K562 (cell line): ENCODE data around the gene PLEKHS1. TPM values are rescaled to one million over a fixed set of nuclear protein-coding genes. Genes with fewer than 3 reads are reported as not detected.

Experiments
- ATAC-seq: fragments of 200-7000 bp; cut with Tn5 transposase; 3 replicates; pipeline ENCODE4 v1.9.1; 2020; ENCODE audit warnings: moderate library complexity
- BruUV-seq: library from RNA; stranded (reverse); fragments of 400-500 nt; replicated peaks from 2 replicates; lab custom pipeline; 2021; lab: Mats Ljungman, UMichigan
- CTCF ChIA-PET: fragments of 300-600 bp; formaldehyde crosslinking; extraction: SDS; loops from one replicate; lab custom pipeline; 2021; ENCODE audit warnings: low intra/inter-chr PET ratio; lab: Yijun Ruan, JAX
- POLR2A ChIA-PET: fragments of 300-600, 350-650 bp; sonication (Branson Sonifier 250); formaldehyde crosslinking; extraction: SDS; loops from one replicate; lab custom pipeline; 2021; ENCODE audit warnings: antibody characterized with exemption, inconsistent platforms; lab: Yijun Ruan, JAX
- DNase-seq, 4 experiments: peaks; one replicate each; pipeline versions ENCODE4 v3.0.0 to v3.0.0-alpha.2; 2011 to 2018; ENCODE audit warnings: low spot score in 3 of 4, mixed read lengths in 3 of 4; ENCODE audit errors: extremely low read depth in 1 of 4
- FAIRE-seq: peaks from 2 replicates; lab custom pipeline; 2011; peaks lifted over from hg19 to GRCh38; lab: Jason Lieb, UNC
- H2AFZ ChIP-seq: 2 replicates; pipeline ENCODE4 v1.6.0; 2011; ENCODE audit warnings: low read depth, low read length, control low read depth, inconsistent platforms
- H3K27ac ChIP-seq: fragments of 200-600 bp; 3 replicates; pipeline ENCODE4 v1.8.0; 2011; ENCODE audit warnings: low read depth, mild to moderate bottlenecking, control low read depth, inconsistent platforms, low read length, moderate library complexity, mixed read lengths; ENCODE audit errors: extremely low read depth
- H3K27me3 ChIP-seq, 2 experiments: fragments of 300-600 bp in 1 of 2; 2 replicates in 1 of 2; 3 replicates in 1 of 2; pipeline versions ENCODE4 v1.6.0 to v1.8.0; 2011; ENCODE audit warnings: inconsistent platforms in 2 of 2, low read length in 2 of 2, mild to moderate bottlenecking in 1 of 2, mixed read lengths in 1 of 2, moderate library complexity in 1 of 2; ENCODE audit not compliant: control insufficient read depth in 2 of 2, insufficient read depth in 2 of 2
- H3K36me3 ChIP-seq: fragments of 300-600 bp; 3 replicates; pipeline ENCODE4 v1.8.0; 2011; ENCODE audit warnings: mild to moderate bottlenecking, low read length, inconsistent platforms; ENCODE audit not compliant: control insufficient read depth, insufficient read depth
- H3K4me1 ChIP-seq, 2 experiments: fragments of 200-600 bp in 1 of 2; replicated peaks in 1 of 2; 2 replicates in 1 of 2; 3 replicates in 1 of 2; pipeline versions ENCODE4 v1.5.1 to v1.8.0; 2011; ENCODE audit warnings: inconsistent platforms in 2 of 2, low read length in 2 of 2, mild to moderate bottlenecking in 1 of 2, mixed read lengths in 1 of 2, moderate library complexity in 1 of 2; ENCODE audit not compliant: control insufficient read depth in 2 of 2, insufficient read depth in 2 of 2
- H3K4me2 ChIP-seq: 2 replicates; pipeline ENCODE4 v1.6.1; 2011; ENCODE audit warnings: low read length, control low read depth, inconsistent platforms, mixed read lengths; ENCODE audit not compliant: insufficient read depth
- H3K4me3 ChIP-seq: fragments of 200-600 bp; sonication (generic), shearing (Covaris generic); 2 replicates; pipeline ENCODE4 v1.5.1; 2016; ENCODE audit warnings: control low read depth, inconsistent platforms
- H3K79me2 ChIP-seq: fragments of 200-600 bp; 3 replicates; pipeline ENCODE4 v1.8.0; 2011; ENCODE audit warnings: low read length, inconsistent platforms; ENCODE audit not compliant: control insufficient read depth, insufficient read depth
- H3K9ac ChIP-seq, 2 experiments: 2 replicates each; pipeline versions ENCODE4 v1.6.0 to v1.6.1; 2011; ENCODE audit warnings: low read depth in 2 of 2, low read length in 2 of 2, control low read depth in 1 of 2, inconsistent platforms in 1 of 2, mild to moderate bottlenecking in 1 of 2, mixed read lengths in 1 of 2; ENCODE audit not compliant: insufficient read depth in 1 of 2
- H3K9me1 ChIP-seq: one replicate; pipeline ENCODE4 v1.6.0; 2011; ENCODE audit warnings: inconsistent platforms, mild to moderate bottlenecking, low read length, moderate library complexity; ENCODE audit not compliant: control insufficient read depth, insufficient read depth
- H3K9me3 ChIP-seq: replicated peaks from 2 replicates; pipeline ENCODE4 v1.5.1; 2011; ENCODE audit warnings: low read depth, low read length, inconsistent platforms; ENCODE audit not compliant: control insufficient read depth, insufficient read depth
- H4K20me1 ChIP-seq: replicated peaks from 2 replicates; pipeline ENCODE4 v1.6.1; 2011; ENCODE audit warnings: low read length, inconsistent platforms, mixed read lengths; ENCODE audit not compliant: control insufficient read depth, insufficient read depth
- ATF1 ChIP-seq, 2 experiments: fragments of 450-650 bp in 1 of 2; IDR thresholded peaks; 2 replicates each; pipeline ENCODE4 v1.6.1; 2016; ENCODE audit warnings: missing compliant biosample characterization in 1 of 2, missing genetic modification characterization in 1 of 2
- BRF1 ChIP-seq: IDR thresholded peaks from 3 replicates; pipeline ENCODE4 v1.6.1; 2011; ENCODE audit warnings: borderline replicate concordance, mild to moderate bottlenecking; ENCODE audit not compliant: insufficient read length; ENCODE audit errors: extremely low read depth
- ELF4 ChIP-seq: fragments of 450-650 bp; formaldehyde crosslinking; IDR thresholded peaks from 2 replicates; pipeline ENCODE4 v1.4.0; 2022; ENCODE audit warnings: missing genetic modification characterization
- ETV1 ChIP-seq: fragments of 450-650 bp; conservative IDR thresholded peaks from 2 replicates; pipeline ENCODE4 v1.6.1; 2016; ENCODE audit warnings: missing genetic modification characterization, control low read depth, low read depth, missing compliant biosample characterization
- GTF2F1 ChIP-seq: IDR thresholded peaks from 2 replicates; pipeline ENCODE4 v1.6.1; 2011; ENCODE audit warnings: low read depth, low read length, improper control_type of control experiment
- HNRNPUL1 ChIP-seq: fragments of 200-400 bp; formaldehyde crosslinking; IDR thresholded peaks from 2 replicates; pipeline ENCODE4 v1.6.1; 2017; ENCODE audit warnings: low read length
- PRMT5 ChIP-seq: sonication (generic); formaldehyde crosslinking; IDR thresholded peaks from 2 replicates; pipeline ENCODE4 v1.5.0; 2020; ENCODE audit warnings: missing genetic modification reagents
- SLC30A9 ChIP-seq: fragments of 250-450 bp; sonication (Bioruptor Pico); IDR thresholded peaks from 2 replicates; pipeline ENCODE4 v1.8.0; 2022; ENCODE audit warnings: mild to moderate bottlenecking, moderate library complexity
- THRAP3 ChIP-seq: fragments of 450-650 bp; IDR thresholded peaks from 2 replicates; pipeline ENCODE4 v1.6.1; 2016; ENCODE audit warnings: mild to moderate bottlenecking, inconsistent platforms, borderline replicate concordance
- ZC3H4 ChIP-seq: sonication (generic); formaldehyde crosslinking; IDR thresholded peaks from 2 replicates; pipeline ENCODE4 v1.9.0; 2021; ENCODE audit warnings: missing genetic modification reagents, borderline replicate concordance
- ZNF408 ChIP-seq: fragments of 250-450 bp; sonication (Bioruptor Pico); IDR thresholded peaks from 2 replicates; pipeline ENCODE4 v1.4.0; 2020; ENCODE audit warnings: low read depth, mild to moderate bottlenecking, moderate library complexity
- WGBS: fragments of 100-300 bp; shearing (Covaris generic); methylation state at CpG from one replicate; pipeline ENCODE4 v1.1.6; 2016; ENCODE audit warnings: low coverage, mixed read lengths; ENCODE audit not compliant: insufficient coverage; ENCODE audit errors: missing lambda C conversion rate; 5-methylcytosine and 5-hydroxymethylcytosine counted together
- in situ Hi-C: fragments of 300-500 bp; cut with MboI; formaldehyde crosslinking; loops from 4 replicates; pipeline ENCODE4 v1.15.0; 2018; ENCODE audit warnings: inconsistent platforms, mixed read lengths
- intact Hi-C: fragments of 100-400 bp; cut with micrococcal nuclease; formaldehyde crosslinking; loops from 2 replicates; pipeline ENCODE4 v1.14.2; 2022
- polyA plus RNA-seq, 8 experiments: library from polyadenylated mRNA; depleted of rRNA in 4 of 8; stranded (reverse) in 5 of 8; unstranded in 3 of 8; fragments of >200 nt; fragmentation: Nextera tagmentation in 2 of 8; fragmentation: Illumina TruSeq in 1 of 8; extraction: Ambion mirVana in 2 of 8; extraction: Trizol in 1 of 8; gene quantifications; 2 replicates each; pipeline versions ENCODE4 v1.2.1 to v1.2.3, GENCODE V29; 2011 to 2014; ENCODE audit warnings: inconsistent platforms in 1 of 8, missing spikeins in 1 of 8
- total RNA-seq, 7 experiments: library from RNA; depleted of rRNA in 6 of 7; stranded (reverse); fragments of >200 nt in 6 of 7; fragmentation: Illumina TruSeq in 2 of 7; extraction: Trizol in 2 of 7; gene quantifications; 2 replicates each; pipeline versions ENCODE4 v1.2.1 to v1.2.3, GENCODE V29; 2011 to 2021; ENCODE audit warnings: low replicate concordance in 1 of 7
- TF ChIP-seq, protein P1 (sequence below), 2 experiments: fragments of 450-650 bp; IDR thresholded peaks; 2 replicates each; pipeline ENCODE4 v1.6.1; 2016
- TF ChIP-seq, protein P2 (sequence below): fragments of 250-450 bp; sonication (Bioruptor Pico); IDR thresholded peaks from 2 replicates; pipeline ENCODE4 v1.6.1; 2021; ENCODE audit warnings: mild to moderate bottlenecking
- TF ChIP-seq, protein P3 (sequence below), 2 experiments: fragments of 450-650 bp; formaldehyde crosslinking in 1 of 2; IDR thresholded peaks; 2 replicates each; pipeline versions ENCODE4 v1.4.0 to v1.6.1; 2014 to 2020; ENCODE audit warnings: mild to moderate bottlenecking in 2 of 2, borderline replicate concordance in 1 of 2, low read depth in 1 of 2

The PLEKHS1 gene
- total and polyA plus RNA-seq, 9 of the 15 experiments (the other 6 are each of a cell fraction or from before 2014, with no cell fraction given) = not detected

DNA sequence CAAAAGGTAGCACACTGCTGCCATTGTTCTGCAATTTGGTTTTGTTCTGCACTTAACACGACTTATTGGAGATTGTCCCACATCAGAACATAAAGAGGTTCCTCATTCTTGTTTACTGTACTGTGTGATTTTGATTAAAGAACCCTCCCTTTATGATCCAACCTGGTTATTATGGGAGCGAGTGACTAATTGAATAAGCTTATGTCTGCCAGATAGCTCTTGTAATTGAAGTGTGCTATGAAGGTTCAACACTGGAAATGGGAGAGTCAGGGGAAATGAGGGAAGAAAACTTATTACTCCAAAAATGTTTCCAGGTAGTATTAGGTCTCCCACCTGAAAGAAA lies 37.9 kb upstream of the PLEKHS1 start:
- no peaks in the 10 kb centered on the region for H3K36me3 ChIP-seq
- FAIRE-seq (no peak), DNase-seq (no peak), ATAC-seq (no peak)
- peaks cover 5 to 16% of the 10 kb centered on the region in 2 experiments; a peak in 4 of 5 replicates for H3K27me3 ChIP-seq
- H3K9me3 ChIP-seq = no peaks in the 10 kb centered on the region
- H3K4me2 ChIP-seq = no peak overlapping the region
- H3K79me2 ChIP-seq = no peaks in the 10 kb centered on the region
- intact Hi-C loops (no loop called here), in situ Hi-C loops (no loop called here)
- no peak overlapping the region for H2AFZ ChIP-seq
- no peak overlapping the region for H3K27ac ChIP-seq
- CTCF ChIA-PET = no interaction called here
- no peak overlapping the region for H3K4me3 ChIP-seq
- H3K4me1 ChIP-seq = no peaks in the 10 kb centered on the region; a peak in 1 of 5 replicates
- POLR2A ChIA-PET = interaction anchor here (0.8 kb wide), 1 partner anchor 387 kb away, joined by 4 read pairs; no protein-coding TSS in a partner anchor
- WGBS = 0% methylated on average over 2 of the region's 2 CpGs
- no TSS peak for BruUV-seq
- no peaks in the 10 kb centered on the region for H3K9me1 ChIP-seq
- H4K20me1 ChIP-seq = no peaks in the 10 kb centered on the region
- H3K9ac ChIP-seq = no peak overlapping the region
- TF ChIP-seq ELF4 (CRISPR knock-in tag) (no peak), GTF2F1 (no peak), ATF1 (CRISPR knock-in tag; IDR thresholded peaks at IDR 0.05) (no peak), ATF1 (tag; IDR thresholded peaks at IDR 0.05) (no peak), BRF1 (no peak), PRMT5 (CRISPR knock-in tag) (no peak), ETV1 (tag) (no peak), HNRNPUL1 (no peak), ZNF408 (CRISPR knock-in tag) (no peak), THRAP3 (no peak), ZC3H4 (no peak), SLC30A9 (no peak)
- TF ChIP-seq, protein P1, sequence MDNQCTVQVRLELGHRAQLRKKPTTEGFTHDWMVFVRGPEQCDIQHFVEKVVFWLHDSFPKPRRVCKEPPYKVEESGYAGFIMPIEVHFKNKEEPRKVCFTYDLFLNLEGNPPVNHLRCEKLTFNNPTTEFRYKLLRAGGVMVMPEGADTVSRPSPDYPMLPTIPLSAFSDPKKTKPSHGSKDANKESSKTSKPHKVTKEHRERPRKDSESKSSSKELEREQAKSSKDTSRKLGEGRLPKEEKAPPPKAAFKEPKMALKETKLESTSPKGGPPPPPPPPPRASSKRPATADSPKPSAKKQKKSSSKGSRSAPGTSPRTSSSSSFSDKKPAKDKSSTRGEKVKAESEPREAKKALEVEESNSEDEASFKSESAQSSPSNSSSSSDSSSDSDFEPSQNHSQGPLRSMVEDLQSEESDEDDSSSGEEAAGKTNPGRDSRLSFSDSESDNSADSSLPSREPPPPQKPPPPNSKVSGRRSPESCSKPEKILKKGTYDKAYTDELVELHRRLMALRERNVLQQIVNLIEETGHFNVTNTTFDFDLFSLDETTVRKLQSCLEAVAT (IDR thresholded peaks at IDR 0.05) = no peak
- TF ChIP-seq, protein P2, sequence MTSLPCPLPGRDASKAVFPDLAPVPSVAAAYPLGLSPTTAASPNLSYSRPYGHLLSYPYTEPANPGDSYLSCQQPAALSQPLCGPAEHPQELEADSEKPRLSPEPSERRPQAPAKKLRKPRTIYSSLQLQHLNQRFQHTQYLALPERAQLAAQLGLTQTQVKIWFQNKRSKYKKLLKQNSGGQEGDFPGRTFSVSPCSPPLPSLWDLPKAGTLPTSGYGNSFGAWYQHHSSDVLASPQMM (CRISPR knock-in tag) = no peak
- TF ChIP-seq, protein P3, sequence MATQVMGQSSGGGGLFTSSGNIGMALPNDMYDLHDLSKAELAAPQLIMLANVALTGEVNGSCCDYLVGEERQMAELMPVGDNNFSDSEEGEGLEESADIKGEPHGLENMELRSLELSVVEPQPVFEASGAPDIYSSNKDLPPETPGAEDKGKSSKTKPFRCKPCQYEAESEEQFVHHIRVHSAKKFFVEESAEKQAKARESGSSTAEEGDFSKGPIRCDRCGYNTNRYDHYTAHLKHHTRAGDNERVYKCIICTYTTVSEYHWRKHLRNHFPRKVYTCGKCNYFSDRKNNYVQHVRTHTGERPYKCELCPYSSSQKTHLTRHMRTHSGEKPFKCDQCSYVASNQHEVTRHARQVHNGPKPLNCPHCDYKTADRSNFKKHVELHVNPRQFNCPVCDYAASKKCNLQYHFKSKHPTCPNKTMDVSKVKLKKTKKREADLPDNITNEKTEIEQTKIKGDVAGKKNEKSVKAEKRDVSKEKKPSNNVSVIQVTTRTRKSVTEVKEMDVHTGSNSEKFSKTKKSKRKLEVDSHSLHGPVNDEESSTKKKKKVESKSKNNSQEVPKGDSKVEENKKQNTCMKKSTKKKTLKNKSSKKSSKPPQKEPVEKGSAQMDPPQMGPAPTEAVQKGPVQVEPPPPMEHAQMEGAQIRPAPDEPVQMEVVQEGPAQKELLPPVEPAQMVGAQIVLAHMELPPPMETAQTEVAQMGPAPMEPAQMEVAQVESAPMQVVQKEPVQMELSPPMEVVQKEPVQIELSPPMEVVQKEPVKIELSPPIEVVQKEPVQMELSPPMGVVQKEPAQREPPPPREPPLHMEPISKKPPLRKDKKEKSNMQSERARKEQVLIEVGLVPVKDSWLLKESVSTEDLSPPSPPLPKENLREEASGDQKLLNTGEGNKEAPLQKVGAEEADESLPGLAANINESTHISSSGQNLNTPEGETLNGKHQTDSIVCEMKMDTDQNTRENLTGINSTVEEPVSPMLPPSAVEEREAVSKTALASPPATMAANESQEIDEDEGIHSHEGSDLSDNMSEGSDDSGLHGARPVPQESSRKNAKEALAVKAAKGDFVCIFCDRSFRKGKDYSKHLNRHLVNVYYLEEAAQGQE (IDR thresholded peaks at IDR 0.05; ENCODE audit: borderline replicate concordance) = no peak
- TF ChIP-seq, protein P3 (CRISPR knock-in tag; IDR thresholded peaks at IDR 0.05; ENCODE audit: low read depth) = no peak
